Measurements from ENCODE around the gene HSPA2. TPM values are rescaled to one million over a fixed set of nuclear protein-coding genes. Genes with fewer than 3 reads are reported as not detected.
"Not testable (repeated sequence)": the region's sequence is repeated elsewhere in the genome, so short reads cannot be mapped to it uniquely, and the experiment has no call there.

The HSPA2 gene
- total and polyA plus RNA-seq, 5 donors: 41.6 to 113 (median 49.8) TPM

DNA sequence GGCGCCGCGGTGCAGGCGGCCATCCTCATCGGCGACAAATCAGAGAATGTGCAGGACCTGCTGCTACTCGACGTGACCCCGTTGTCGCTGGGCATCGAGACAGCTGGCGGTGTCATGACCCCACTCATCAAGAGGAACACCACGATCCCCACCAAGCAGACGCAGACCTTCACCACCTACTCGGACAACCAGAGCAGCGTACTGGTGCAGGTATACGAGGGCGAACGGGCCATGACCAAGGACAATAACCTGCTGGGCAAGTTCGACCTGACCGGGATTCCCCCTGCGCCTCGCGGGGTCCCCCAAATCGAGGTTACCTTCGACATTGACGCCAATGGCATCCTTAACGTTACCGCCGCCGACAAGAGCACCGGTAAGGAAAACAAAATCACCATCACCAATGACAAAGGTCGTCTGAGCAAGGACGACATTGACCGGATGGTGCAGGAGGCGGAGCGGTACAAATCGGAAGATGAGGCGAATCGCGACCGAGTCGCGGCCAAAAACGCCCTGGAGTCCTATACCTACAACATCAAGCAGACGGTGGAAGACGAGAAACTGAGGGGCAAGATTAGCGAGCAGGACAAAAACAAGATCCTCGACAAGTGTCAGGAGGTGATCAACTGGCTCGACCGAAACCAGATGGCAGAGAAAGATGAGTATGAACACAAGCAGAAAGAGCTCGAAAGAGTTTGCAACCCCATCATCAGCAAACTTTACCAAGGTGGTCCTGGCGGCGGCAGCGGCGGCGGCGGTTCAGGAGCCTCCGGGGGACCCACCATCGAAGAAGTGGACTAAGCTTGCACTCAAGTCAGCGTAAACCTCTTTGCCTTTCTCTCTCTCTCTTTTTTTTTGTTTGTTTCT lies 1.7 kb downstream of the HSPA2 start:
- WGBS: 10% methylated on average over 61 of the region's 61 CpGs
- no peaks in the 10 kb centered on the region for H3K9me3 ChIP-seq (ENCODE audit: control insufficient read depth, low read length)
- DNase-seq (peak; percentile 21 to 63 (median 46)), ATAC-seq (no peak)
- no peak overlapping the region for H3K27ac ChIP-seq (ENCODE audit: low read length)
- intact Hi-C loops (cut with DNase I): loop anchor here (2.0 to 10.0 kb wide), 3 partner anchors 93 to 95 kb away; no protein-coding TSS in a partner anchor
- H3K27me3 ChIP-seq (ENCODE audit: control insufficient read depth, insufficient read depth): no peaks in the 10 kb centered on the region
- H3K4me3 ChIP-seq (ENCODE audit: low read length): peak overlapping the region; percentile 41
- H3K4me1 ChIP-seq (ENCODE audit: control insufficient read depth, insufficient read depth, low read length): no peaks in the 10 kb centered on the region

DNA sequence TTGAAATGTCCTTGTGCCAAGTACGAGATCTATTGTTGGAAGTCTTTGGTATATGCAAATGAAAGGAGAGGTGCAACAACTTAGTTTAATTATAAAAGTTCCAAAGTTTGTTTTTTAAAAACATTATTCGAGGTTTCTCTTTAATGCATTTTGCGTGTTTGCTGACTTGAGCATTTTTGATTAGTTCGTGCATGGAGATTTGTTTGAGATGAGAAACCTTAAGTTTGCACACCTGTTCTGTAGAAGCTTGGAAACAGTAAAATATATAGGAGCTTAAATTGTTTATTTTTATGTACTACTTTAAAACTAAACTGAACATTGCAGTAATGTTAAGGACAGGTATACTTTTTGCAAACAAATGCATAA lies 2.3 kb downstream of the HSPA2 start:
- intact Hi-C loops (cut with DNase I): loop anchor here in 3 of 4 donors (5.0 to 10.0 kb wide), 2 partner anchors 92 to 94 kb away; no protein-coding TSS in a partner anchor
- 66% methylated on average over 4 of the region's 4 CpGs for WGBS
- no peaks in the 10 kb centered on the region for H3K27me3 ChIP-seq (ENCODE audit: control insufficient read depth, insufficient read depth)
- DNase-seq (no peak), ATAC-seq (no peak)
- H3K9me3 ChIP-seq (ENCODE audit: control insufficient read depth, low read length): no peaks in the 10 kb centered on the region
- peak overlapping the region; percentile 41 for H3K4me3 ChIP-seq (ENCODE audit: low read length)
- no peaks in the 10 kb centered on the region for H3K4me1 ChIP-seq (ENCODE audit: control insufficient read depth, insufficient read depth, low read length)
- no peak overlapping the region for H3K27ac ChIP-seq (ENCODE audit: low read length)

DNA sequence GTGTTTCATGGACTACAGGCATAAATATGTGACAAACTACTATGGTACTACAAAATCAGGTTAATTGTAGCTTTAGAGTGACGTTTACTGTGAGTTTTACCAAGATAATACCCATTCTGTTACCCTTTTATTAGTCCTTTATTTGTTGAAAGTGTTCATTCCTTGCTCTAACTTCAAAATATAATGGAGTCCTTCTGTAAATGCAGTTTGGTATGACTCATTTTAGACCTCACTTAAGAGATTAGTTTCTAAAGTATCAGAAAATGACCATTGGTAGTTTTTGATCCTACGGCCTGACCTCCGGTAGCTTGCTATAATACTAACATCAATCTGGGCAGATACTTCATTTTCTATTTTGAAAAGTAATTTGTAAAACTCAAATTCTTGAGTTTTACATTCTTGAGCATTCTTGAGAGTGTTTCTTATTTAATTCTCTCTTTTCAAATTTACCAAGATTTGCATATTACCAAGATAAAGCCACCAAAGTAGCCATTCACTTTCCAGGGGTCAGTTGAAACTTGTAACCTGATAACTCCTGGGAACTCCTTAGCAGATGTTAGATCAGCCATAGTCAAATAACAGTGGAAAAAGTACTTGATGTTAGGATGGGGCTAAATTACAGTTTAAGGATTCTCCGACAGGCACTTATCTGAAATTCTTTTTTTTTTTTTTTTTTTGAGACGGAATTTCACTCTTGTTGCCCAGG lies 4.2 kb downstream of the HSPA2 start:
- no peaks in the 10 kb centered on the region for H3K27me3 ChIP-seq (ENCODE audit: control insufficient read depth, insufficient read depth)
- H3K27ac ChIP-seq (ENCODE audit: low read length): no peak overlapping the region
- 71% methylated on average over 5 of the region's 5 CpGs for WGBS
- no peak overlapping the region for H3K4me3 ChIP-seq (ENCODE audit: low read length)
- H3K4me1 ChIP-seq (ENCODE audit: control insufficient read depth, insufficient read depth, low read length): no peaks in the 10 kb centered on the region
- no peak for DNase-seq
- ATAC-seq: no peak
- intact Hi-C loops (cut with DNase I): loop anchor here in 3 of 4 donors (5.0 to 10.0 kb wide), 2 partner anchors 90 to 93 kb away; no protein-coding TSS in a partner anchor
- H3K9me3 ChIP-seq (ENCODE audit: control insufficient read depth, low read length): no peaks in the 10 kb centered on the region

DNA sequence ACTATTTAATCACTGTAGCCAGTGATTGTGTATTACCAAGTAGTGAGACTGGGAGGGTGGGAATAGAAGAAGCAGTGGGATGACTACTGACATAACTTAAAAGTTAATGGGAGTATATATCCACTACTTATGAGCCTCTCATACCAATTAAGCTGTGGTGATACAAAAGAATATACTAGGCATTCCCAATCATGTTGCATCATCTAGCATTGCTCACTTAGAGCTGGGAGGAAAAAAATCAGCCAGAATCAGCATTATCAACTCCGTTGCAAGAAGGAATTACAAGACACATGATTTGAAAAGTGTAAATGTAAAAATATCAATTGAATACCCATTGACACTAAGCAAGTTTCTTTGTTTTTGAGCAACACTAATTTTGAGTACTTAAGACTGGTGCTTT lies 8.5 kb downstream of the HSPA2 start:
- Histone ChIP-seq H3K27me3 (ENCODE audit: control insufficient read depth, insufficient read depth) (no peaks in the 10 kb centered on the region), H3K4me3 (ENCODE audit: low read length) (no peak overlapping the region), H3K27ac (ENCODE audit: low read length) (no peak overlapping the region), H3K4me1 (ENCODE audit: control insufficient read depth, insufficient read depth, low read length) (peaks cover 2% of the 10 kb centered on the region), H3K9me3 (ENCODE audit: control insufficient read depth, low read length) (no peaks in the 10 kb centered on the region)
- 92% methylated on average over 1 of the region's 1 CpG for WGBS
- ATAC-seq: no peak
- intact Hi-C loops (cut with DNase I): loop anchor here in 1 of 4 donors (10.0 kb wide), 1 partner anchor 86 kb away; no protein-coding TSS in a partner anchor
- DNase-seq: no peak

DNA sequence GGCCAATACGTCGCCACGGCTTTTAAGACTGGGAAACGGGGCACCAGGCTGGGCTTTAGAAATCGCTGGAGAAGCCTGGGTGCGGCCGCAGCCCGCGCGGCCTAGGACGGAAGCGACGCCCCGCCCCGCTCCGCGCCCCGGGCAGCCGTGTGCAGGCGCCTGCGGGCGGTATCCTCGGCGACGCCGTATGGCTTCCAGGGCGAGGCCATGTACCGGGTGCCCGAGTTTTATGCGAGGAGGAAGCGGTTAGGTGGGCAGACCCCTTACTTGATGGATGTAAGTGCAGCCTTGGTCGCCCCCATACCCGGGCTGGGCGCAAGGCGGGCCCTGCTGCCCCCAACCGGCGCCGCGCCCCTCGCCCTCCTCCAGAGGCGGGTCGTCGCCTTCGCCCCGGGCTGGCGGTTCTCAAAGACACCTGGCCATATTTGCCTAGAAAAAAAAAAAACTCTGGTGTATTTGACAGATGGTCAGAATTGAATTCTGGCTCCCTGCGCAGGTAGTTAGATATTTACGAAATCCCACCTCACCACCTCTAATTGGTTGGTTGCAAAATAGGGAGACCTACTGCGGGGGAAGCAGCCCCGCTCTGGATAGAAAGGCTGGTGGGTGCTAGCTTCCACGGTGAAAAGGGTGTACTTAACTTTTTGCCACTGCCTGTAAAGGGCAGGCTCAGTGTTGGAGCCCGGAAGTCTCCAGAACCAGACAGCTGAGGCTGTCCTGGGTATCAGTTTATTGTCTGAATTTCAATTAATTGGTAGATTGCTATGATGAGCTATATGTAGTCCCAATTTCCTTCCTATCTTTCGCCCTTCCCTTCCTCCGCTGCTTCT lies 9.5 kb downstream of the HSPA2 start, which contains the start of gene PPP1R36:
Gene PPP1R36 (plus strand): TSS at position 171 of the 830 bp plus-strand sequence. CDS start 37 bp downstream, at position 208.
- H3K27me3 ChIP-seq (ENCODE audit: control insufficient read depth, insufficient read depth): no peaks in the 10 kb centered on the region
- ATAC-seq (peak; percentile 97), DNase-seq (peak; percentile 59 to 88 (median 84))
- peaks cover 2% of the 10 kb centered on the region for H3K4me1 ChIP-seq (ENCODE audit: control insufficient read depth, insufficient read depth, low read length)
- no peaks in the 10 kb centered on the region for H3K9me3 ChIP-seq (ENCODE audit: control insufficient read depth, low read length)
- no peak within 1 kb of the TSS for H3K27ac ChIP-seq (ENCODE audit: low read length)
- 8% methylated on average over 54 of the region's 54 CpGs for WGBS
- H3K4me3 ChIP-seq (ENCODE audit: low read length): peak within 1 kb of the TSS; percentile 70
- intact Hi-C loops (cut with DNase I): loop anchor here in 1 of 4 donors (10.0 kb wide), 1 partner anchor 85 kb away; no protein-coding TSS in a partner anchor

DNA sequence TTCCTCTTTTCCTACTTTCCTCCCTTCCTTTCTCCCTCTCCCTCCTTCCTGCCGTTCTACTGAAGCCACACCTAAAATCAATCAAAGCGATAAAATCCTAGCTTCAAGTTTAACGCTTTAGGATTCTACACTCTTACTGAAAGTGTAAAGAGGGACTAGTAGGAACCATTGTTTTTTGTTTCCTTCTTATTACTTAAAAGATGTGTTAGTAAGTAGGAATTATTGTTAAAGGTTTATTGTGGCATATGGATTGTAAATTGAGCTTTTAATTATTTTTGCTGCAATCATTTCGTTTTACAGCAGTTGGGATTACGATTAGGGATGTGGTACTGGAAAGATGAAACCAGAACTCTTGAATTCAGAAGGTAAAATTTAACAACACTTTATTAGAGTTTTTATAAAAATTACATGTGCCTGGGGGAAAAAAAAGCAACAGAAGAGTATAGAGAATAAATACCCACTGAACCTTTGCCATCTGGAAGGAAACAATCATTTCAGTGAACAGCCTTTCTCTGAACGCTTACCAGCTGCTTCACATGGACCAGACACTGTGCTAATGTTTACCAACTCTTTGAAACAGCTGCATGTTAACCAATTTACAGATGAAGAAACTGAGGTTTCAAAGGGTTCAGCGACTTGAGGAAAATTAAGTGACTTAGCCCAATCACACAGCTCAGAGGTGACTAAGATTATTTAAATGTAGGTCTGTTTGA lies 10.2 kb downstream of the HSPA2 start:
- peaks cover 2% of the 10 kb centered on the region for H3K4me1 ChIP-seq (ENCODE audit: control insufficient read depth, insufficient read depth, low read length)
- WGBS: 57% methylated on average over 7 of the region's 7 CpGs
- DNase-seq: no peak
- H3K4me3 ChIP-seq (ENCODE audit: low read length): no peak overlapping the region
- H3K9me3 ChIP-seq (ENCODE audit: control insufficient read depth, low read length): no peaks in the 10 kb centered on the region
- no peak for ATAC-seq
- intact Hi-C loops (cut with DNase I): no loop called here
- no peak overlapping the region for H3K27ac ChIP-seq (ENCODE audit: low read length)
- no peaks in the 10 kb centered on the region for H3K27me3 ChIP-seq (ENCODE audit: control insufficient read depth, insufficient read depth)

DNA sequence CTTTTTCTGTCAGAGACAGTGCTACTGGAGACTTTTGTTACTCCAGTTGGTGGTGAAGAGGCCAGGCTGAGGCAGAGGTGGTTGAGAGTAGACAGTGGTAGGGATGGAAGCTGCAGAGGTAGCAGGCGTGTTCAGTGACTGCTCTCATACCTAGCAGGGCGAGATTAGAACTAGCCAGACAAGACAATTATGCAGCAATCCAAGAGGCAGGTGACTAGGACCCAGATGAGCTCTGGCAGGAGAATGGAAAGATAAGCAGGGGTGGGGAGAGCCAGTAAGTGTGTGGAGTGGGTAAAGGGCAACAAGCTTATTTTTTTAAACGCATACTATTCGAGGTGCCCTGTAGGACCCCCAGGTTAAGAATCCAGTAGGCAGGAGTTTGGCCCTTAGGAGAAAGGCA lies 14.0 kb downstream of the HSPA2 start:
- Histone ChIP-seq H3K27ac (ENCODE audit: low read length) (no peak overlapping the region), H3K4me1 (ENCODE audit: control insufficient read depth, insufficient read depth, low read length) (peaks cover 2% of the 10 kb centered on the region), H3K4me3 (ENCODE audit: low read length) (no peak overlapping the region), H3K9me3 (ENCODE audit: control insufficient read depth, low read length) (no peaks in the 10 kb centered on the region), H3K27me3 (ENCODE audit: control insufficient read depth, insufficient read depth) (no peaks in the 10 kb centered on the region)
- ATAC-seq (no peak), DNase-seq (no peak)
- intact Hi-C loops (cut with DNase I): no loop called here
- WGBS: 59% methylated on average over 4 of the region's 4 CpGs

DNA sequence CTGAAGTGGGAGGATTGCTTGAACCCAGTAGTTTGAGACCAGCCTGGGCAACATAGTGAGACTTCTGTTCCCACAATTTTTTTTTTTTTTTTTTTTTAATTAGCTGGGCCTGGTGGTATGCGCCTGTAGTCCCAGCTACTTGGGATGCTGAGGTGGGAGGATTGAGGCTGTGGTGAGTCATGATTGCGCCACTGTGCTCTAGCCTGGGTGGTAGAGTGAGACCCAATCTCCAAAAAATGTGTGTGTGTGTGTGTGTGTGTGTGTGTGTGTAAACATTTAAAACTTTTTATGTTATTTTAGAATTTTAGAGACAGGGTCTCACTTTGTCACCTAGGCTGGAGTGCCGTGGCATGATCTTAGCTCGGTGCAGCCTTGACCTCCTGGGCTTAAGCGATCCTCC lies 16.0 kb downstream of the HSPA2 start:
- Histone ChIP-seq H3K27me3 (ENCODE audit: control insufficient read depth, insufficient read depth) (no peaks in the 10 kb centered on the region), H3K4me1 (ENCODE audit: control insufficient read depth, insufficient read depth, low read length) (no peaks in the 10 kb centered on the region), H3K27ac (ENCODE audit: low read length) (no peak overlapping the region), H3K9me3 (ENCODE audit: control insufficient read depth, low read length) (no peaks in the 10 kb centered on the region), H3K4me3 (ENCODE audit: low read length) (no peak overlapping the region)
- DNase-seq: peak in 1 of 3 donors; percentile 24
- ATAC-seq: peak in 1 of 2 donors; percentile 41
- intact Hi-C loops (cut with DNase I): no loop called here
- over 99% methylated on average over 5 of the region's 5 CpGs for WGBS

DNA sequence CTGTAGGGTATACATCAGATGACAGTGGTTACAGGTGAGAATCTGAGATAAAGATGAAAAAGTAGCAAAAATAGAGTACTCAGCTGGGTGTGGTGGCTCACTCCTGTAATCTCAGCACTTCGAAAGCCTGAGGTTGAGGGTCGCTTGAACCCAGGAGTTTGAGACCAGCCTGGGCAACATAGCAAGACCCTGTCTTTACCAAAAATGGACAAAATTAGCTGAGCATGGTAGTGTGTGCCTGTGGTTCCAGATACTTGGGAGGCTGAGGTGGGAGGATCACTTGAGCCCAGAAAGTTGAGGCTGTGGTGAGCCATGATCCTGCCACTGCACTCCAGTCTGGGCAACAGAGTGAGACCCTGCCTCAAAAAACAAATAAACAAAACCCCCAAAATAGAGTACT lies 17.7 kb downstream of the HSPA2 start:
- intact Hi-C loops (cut with DNase I); H3K4me1 ChIP-seq (ENCODE audit: control insufficient read depth, insufficient read depth, low read length); DNase-seq; ATAC-seq; H3K9me3 ChIP-seq (ENCODE audit: control insufficient read depth, low read length); H3K27ac ChIP-seq (ENCODE audit: low read length); H3K27me3 ChIP-seq (ENCODE audit: control insufficient read depth, insufficient read depth); H3K4me3 ChIP-seq (ENCODE audit: low read length): not testable (repeated sequence)
- WGBS: 96% methylated on average over 2 of the region's 2 CpGs

DNA sequence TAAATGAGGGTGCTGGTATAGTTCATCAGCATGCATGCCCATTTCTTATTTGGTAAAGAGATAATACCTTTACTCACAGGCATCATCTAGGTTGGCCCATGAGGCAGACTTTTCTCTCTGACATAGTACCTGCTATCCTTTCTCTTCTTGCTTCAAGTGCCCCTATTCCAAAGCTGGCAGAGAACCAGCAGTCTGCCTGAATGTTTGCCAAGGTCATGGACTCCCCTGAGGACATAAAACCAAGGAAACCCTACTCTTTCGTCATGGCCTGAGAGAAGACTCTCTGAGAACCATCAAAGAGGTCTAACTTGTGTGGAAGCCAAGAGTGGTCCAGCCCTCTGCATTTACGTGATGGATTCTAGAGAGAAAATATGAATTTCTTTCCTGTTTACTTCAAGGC lies 21.1 kb downstream of the HSPA2 start:
- ATAC-seq (no peak), DNase-seq (no peak)
- no peaks in the 10 kb centered on the region for H3K4me1 ChIP-seq (ENCODE audit: control insufficient read depth, insufficient read depth, low read length)
- intact Hi-C loops (cut with DNase I): no loop called here
- no peak overlapping the region for H3K27ac ChIP-seq (ENCODE audit: low read length)
- WGBS: 53% methylated on average over 2 of the region's 2 CpGs
- H3K4me3 ChIP-seq (ENCODE audit: low read length): no peak overlapping the region
- no peaks in the 10 kb centered on the region for H3K9me3 ChIP-seq (ENCODE audit: control insufficient read depth, low read length)
- no peaks in the 10 kb centered on the region for H3K27me3 ChIP-seq (ENCODE audit: control insufficient read depth, insufficient read depth)

Data from right cardiac atrium (tissue), 5 donors.